Kidney (tissue), 14 donors: Measurements from ENCODE around the gene ADGRL3. TPM values are rescaled to one million over a fixed set of nuclear protein-coding genes. Genes with fewer than 3 reads are reported as not detected.

Experiments used
- DNase-seq, 5 donors: peaks; one replicate each; pipeline ENCODE4 v3.0.0-alpha.2; 2013 to 2020
- FAIRE-seq: peaks from 2 replicates; lab custom pipeline; 2012; peaks lifted over from hg19 to GRCh38; lab: Jason Lieb, UNC
- H3K27ac ChIP-seq, 2 donors: one replicate each; pipeline ENCODE4 v1.7.0; 2013; ENCODE audit warnings: low read depth in 2 of 2, low read length in 2 of 2, inconsistent platforms in 1 of 2
- H3K27me3 ChIP-seq: one replicate; pipeline ENCODE4 v1.7.1; 2013; ENCODE audit warnings: low read length, inconsistent platforms; ENCODE audit not compliant: control insufficient read depth, insufficient read depth
- H3K36me3 ChIP-seq, 3 donors: one replicate each; pipeline versions ENCODE4 v1.7.0 to v1.7.1; 2013; ENCODE audit warnings: low read length in 3 of 3, control low read depth in 1 of 3, inconsistent platforms in 1 of 3; ENCODE audit not compliant: insufficient read depth in 3 of 3, control insufficient read depth in 2 of 3
- H3K4me1 ChIP-seq, 3 donors: one replicate each; pipeline versions ENCODE4 v1.7.0 to v1.7.1; 2013; ENCODE audit warnings: low read length in 3 of 3, inconsistent platforms in 1 of 3, low read depth in 1 of 3; ENCODE audit not compliant: control insufficient read depth in 2 of 3, insufficient read depth in 2 of 3
- H3K4me3 ChIP-seq, 3 donors: one replicate each; pipeline versions ENCODE4 v1.7.0 to v1.8.1; 2013; ENCODE audit warnings: low read length in 3 of 3, control low read depth in 1 of 3, inconsistent platforms in 1 of 3
- H3K9ac ChIP-seq, 3 donors: one replicate each; pipeline versions ENCODE4 v1.7.0 to v1.7.1; 2013; ENCODE audit warnings: low read length in 3 of 3, control low read depth in 1 of 3, inconsistent platforms in 1 of 3
- H3K9me3 ChIP-seq, 3 donors: one replicate each; pipeline versions ENCODE4 v1.7.0 to v1.7.1; 2013; ENCODE audit warnings: low read length in 3 of 3, control low read depth in 1 of 3, inconsistent platforms in 1 of 3; ENCODE audit not compliant: control insufficient read depth in 2 of 3, insufficient read depth in 1 of 3
- CTCF ChIP-seq: IDR thresholded peaks from 3 replicates; pipeline ENCODE4 v1.5.1; 2012; ENCODE audit warnings: mild to moderate bottlenecking, moderate library complexity, borderline replicate concordance; ENCODE audit not compliant: insufficient read depth; ENCODE audit errors: extremely low read depth
- intact Hi-C: fragments of 100-400 bp; cut with DNase I; formaldehyde crosslinking; loops from one replicate; pipeline ENCODE4 v1.11.1; 2022
- polyA plus RNA-seq: library from polyadenylated mRNA; stranded (reverse); fragments of 350-450 nt; fragmentation: Illumina TruSeq; extraction: RNeasy Lipid Tissue Mini Kit (QIAGEN cat#74804); gene quantifications from one replicate; pipeline ENCODE4 v1.2.3, GENCODE V29; 2014; ENCODE audit warnings: low read depth, low replicate concordance; ENCODE audit not compliant: insufficient read depth
- total RNA-seq: library from RNA; stranded (reverse); fragmentation: NEBNext Ultra II Directional; extraction: Animal tissue kit (Norgen Biotek cat#: 25700); gene quantifications from one replicate; pipeline ENCODE4 v1.2.1, GENCODE V29; 2021
- donor health status: control.
- donor health status: control.
- donor health status: control.
- donor health status: control.
- donor health status: control.
- donor health status: DM: yes; HTN: yes; CAD: no.
- donor health status: Normal renal cell carcinoma (clear cell type).

The ADGRL3 gene
- total and polyA plus RNA-seq, 2 donors from 2014 or later: 1.3 to 8.9 TPM

DNA sequence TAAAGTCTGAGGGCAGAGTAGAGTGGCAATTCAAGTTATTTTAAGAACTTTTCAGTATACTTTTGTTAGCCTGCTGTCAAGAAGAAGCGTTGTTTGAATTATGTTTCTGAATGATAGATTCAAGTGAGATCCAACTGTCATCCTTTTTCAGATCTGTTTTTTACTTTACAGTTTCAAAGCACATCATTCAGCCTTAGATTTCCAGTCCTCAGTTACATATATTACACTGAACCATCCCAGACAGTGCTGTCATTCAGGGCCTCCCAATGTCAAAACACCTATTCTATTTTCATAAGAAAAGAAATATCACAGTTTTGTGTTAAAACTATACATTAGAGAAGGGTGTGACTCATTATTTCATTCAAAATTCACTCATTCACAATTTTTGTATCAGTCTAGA is 856.9 kb downstream of the ADGRL3 start:
- H3K4me1 ChIP-seq: no peaks in the 10 kb centered on the region
- H3K36me3 ChIP-seq: no peaks in the 10 kb centered on the region
- no peak for DNase-seq
- H3K9me3 ChIP-seq: no peaks in the 10 kb centered on the region
- H3K27me3 ChIP-seq: no peaks in the 10 kb centered on the region
- no peak overlapping the region for H3K27ac ChIP-seq
- no peak overlapping the region for H3K9ac ChIP-seq
- no peak overlapping the region for H3K4me3 ChIP-seq
- intact Hi-C loops: no loop called here
- FAIRE-seq: peak; percentile 3
- TF ChIP-seq CTCF: no peak

DNA sequence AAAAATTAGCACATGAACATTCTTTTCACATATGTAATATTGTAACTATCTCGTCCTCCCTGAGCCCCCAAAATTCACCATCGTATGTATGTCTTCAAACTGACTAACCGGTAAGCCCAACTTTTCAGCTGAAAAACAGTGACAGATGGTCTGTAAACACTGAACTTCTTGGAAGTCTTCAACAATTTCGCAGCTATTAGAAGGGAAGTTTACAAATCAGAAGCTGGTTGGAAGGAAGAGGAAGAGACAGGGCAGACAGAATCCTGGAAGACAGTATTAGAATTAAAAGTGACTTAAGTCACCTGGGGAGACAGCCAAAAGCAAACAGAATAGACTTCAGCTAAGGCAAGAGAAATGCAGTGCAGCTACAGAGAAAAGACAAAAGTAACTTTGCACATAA is 858.4 kb downstream of the ADGRL3 start:
- Histone ChIP-seq H3K4me1 (no peaks in the 10 kb centered on the region), H3K4me3 (no peak overlapping the region), H3K36me3 (no peaks in the 10 kb centered on the region), H3K27ac (no peak overlapping the region), H3K9ac (no peak overlapping the region), H3K27me3 (no peaks in the 10 kb centered on the region), H3K9me3 (no peaks in the 10 kb centered on the region)
- FAIRE-seq (no peak), DNase-seq (peak in 1 of 5 donors; percentile 13)
- intact Hi-C loops: no loop called here
- TF ChIP-seq CTCF: no peak

GRCh38 chr4:62070291-62070852 is 870.2 kb downstream of the ADGRL3 start:
- peak in 1 of 5 donors; percentile 35 for DNase-seq
- intact Hi-C loops: no loop called here

More at GRCh38 chr4:62070291-62070852, 870.2 kb downstream of the ADGRL3 start:
- no peak for FAIRE-seq
- Histone ChIP-seq H3K9ac (no peak overlapping the region), H3K27me3 (no peaks in the 10 kb centered on the region), H3K36me3 (no peaks in the 10 kb centered on the region), H3K4me3 (no peak overlapping the region), H3K9me3 (no peaks in the 10 kb centered on the region), H3K4me1 (no peaks in the 10 kb centered on the region), H3K27ac (no peak overlapping the region)
- no peak for TF ChIP-seq CTCF
